ENCODE measurements around the gene GADL1.

GRCh38 chr3:30836141-30836540 is 58.3 kb downstream of the GADL1 start:
- TF ChIP-seq CTCF (IDR thresholded peaks at IDR 0.05; ENCODE audit: low read length) (no peak), EZH2 (IDR thresholded peaks at IDR 0.05; ENCODE audit: borderline replicate concordance, low read length) (no peak)

Measured in OCI-LY1 (cell line).